K562 (cell line): ENCODE results near the gene FOXJ2. TPM values are rescaled to one million over a fixed set of nuclear protein-coding genes. Genes with fewer than 3 reads are reported as not detected.
A peak's percentile ranks its signal among the peaks of the same experiment; 100 is the strongest.

Experiments used
- EWSR1 ChIP-seq: fragments of 450-650 bp; IDR thresholded peaks from 2 replicates; pipeline ENCODE4 v1.6.1; 2018; ENCODE audit warnings: borderline replicate concordance, mild to moderate bottlenecking, low read depth, moderate library complexity; ENCODE audit not compliant: partially characterized antibody
- GATA2 ChIP-seq: sonication (generic); formaldehyde crosslinking; IDR thresholded peaks from 2 replicates; pipeline ENCODE4 v1.4.0; 2020; ENCODE audit warnings: mild to moderate bottlenecking, missing genetic modification reagents
- HDAC2 ChIP-seq: fragments of 450-650 bp; IDR thresholded peaks from 2 replicates; pipeline ENCODE4 v1.6.1; 2016; ENCODE audit warnings: mild to moderate bottlenecking
- MAZ ChIP-seq, 2 experiments: fragments of 450-650 bp in 1 of 2; sonication (generic) in 1 of 2; formaldehyde crosslinking; IDR thresholded peaks in 1 of 2; conservative IDR thresholded peaks in 1 of 2; 2 replicates each; pipeline versions ENCODE4 v1.4.0 to v1.5.0; 2020; ENCODE audit warnings: mild to moderate bottlenecking in 1 of 2, missing genetic modification reagents in 1 of 2
- PHF8 ChIP-seq: fragments of 200-600 bp; sonication (generic); IDR thresholded peaks from 2 replicates; pipeline ENCODE4 v1.6.1; 2012; ENCODE audit warnings: mixed run types, mild to moderate bottlenecking, inconsistent platforms, low read length, moderate library complexity, borderline replicate concordance
- POLR2A ChIP-seq: fragments of 450-650 bp; conservative IDR thresholded peaks from 2 replicates; pipeline ENCODE4 v1.6.1; 2016
- PTBP1 ChIP-seq: fragments of 200-400 bp; formaldehyde crosslinking; IDR thresholded peaks from 2 replicates; pipeline ENCODE4 v1.6.1; 2017; ENCODE audit warnings: low read depth, low read length
- RBBP5 ChIP-seq: fragments of 200-600 bp; sonication (generic); IDR thresholded peaks from 2 replicates; pipeline ENCODE4 v1.6.1; 2012; ENCODE audit warnings: borderline replicate concordance, mild to moderate bottlenecking, low read length, control low read depth, inconsistent platforms; ENCODE audit not compliant: insufficient read depth, poor library complexity, severe bottlenecking
- RBFOX2 ChIP-seq: fragments of 200-400 bp; formaldehyde crosslinking; IDR thresholded peaks from 2 replicates; pipeline ENCODE4 v1.6.1; 2017; ENCODE audit warnings: low read depth, mild to moderate bottlenecking, low read length, moderate library complexity
- SMAD4 ChIP-seq: fragments of 250-450 bp; sonication (Bioruptor Pico); conservative IDR thresholded peaks from 2 replicates; pipeline ENCODE4 v1.8.0; 2021; ENCODE audit warnings: inconsistent platforms, mild to moderate bottlenecking, moderate library complexity
- TEAD1 ChIP-seq, 2 experiments: fragments of 450-650 bp in 1 of 2; sonication (generic) in 1 of 2; formaldehyde crosslinking; IDR thresholded peaks; 2 replicates each; pipeline versions ENCODE4 v1.4.0 to v1.8.0; 2020 to 2022; ENCODE audit warnings: mild to moderate bottlenecking in 2 of 2, missing genetic modification reagents in 1 of 2
- TEAD2 ChIP-seq: fragments of 450-650 bp; IDR thresholded peaks from 2 replicates; pipeline ENCODE4 v1.6.1; 2016; ENCODE audit warnings: missing genetic modification characterization, control low read depth, missing compliant biosample characterization
- ZNF121 ChIP-seq: sonication (generic); formaldehyde crosslinking; conservative IDR thresholded peaks from 2 replicates; pipeline ENCODE4 v1.8.0; 2022; ENCODE audit warnings: missing genetic modification reagents
- ZNF384 ChIP-seq: IDR thresholded peaks from 2 replicates; pipeline ENCODE4 v1.6.1; 2012; ENCODE audit warnings: low read depth, low read length, improper control_type of control experiment
- ZNF445 ChIP-seq: fragments of 250-450 bp; sonication (Bioruptor Pico); IDR thresholded peaks from 2 replicates; pipeline ENCODE4 v1.4.0; 2020; ENCODE audit warnings: low read depth, mild to moderate bottlenecking, moderate library complexity
- ZNF75A ChIP-seq: fragments of 450-650 bp; formaldehyde crosslinking; IDR thresholded peaks from 2 replicates; pipeline ENCODE4 v1.4.0; 2020; ENCODE audit warnings: mild to moderate bottlenecking
- polyA plus RNA-seq, 8 experiments: library from polyadenylated mRNA; depleted of rRNA in 4 of 8; stranded (reverse) in 5 of 8; unstranded in 3 of 8; fragments of >200 nt; fragmentation: Nextera tagmentation in 2 of 8; fragmentation: Illumina TruSeq in 1 of 8; extraction: Ambion mirVana in 2 of 8; extraction: Trizol in 1 of 8; gene quantifications; 2 replicates each; pipeline versions ENCODE4 v1.2.1 to v1.2.3, GENCODE V29; 2011 to 2014; ENCODE audit warnings: inconsistent platforms in 1 of 8, missing spikeins in 1 of 8
- total RNA-seq, 7 experiments: library from RNA; depleted of rRNA in 6 of 7; stranded (reverse); fragments of >200 nt in 6 of 7; fragmentation: Illumina TruSeq in 2 of 7; extraction: Trizol in 2 of 7; gene quantifications; 2 replicates each; pipeline versions ENCODE4 v1.2.1 to v1.2.3, GENCODE V29; 2011 to 2021; ENCODE audit warnings: low replicate concordance in 1 of 7
- TF ChIP-seq, protein P1 (sequence below): fragments of 450-650 bp; IDR thresholded peaks from 2 replicates; pipeline ENCODE4 v1.6.1; 2018; ENCODE audit not compliant: partially characterized antibody
- TF ChIP-seq, protein P2 (sequence below), 2 experiments: IDR thresholded peaks; 2 replicates each; pipeline ENCODE4 v1.6.1; 2012; ENCODE audit warnings: improper control_type of control experiment in 2 of 2, low read depth in 2 of 2, low read length in 2 of 2, borderline replicate concordance in 1 of 2

The FOXJ2 gene
- total and polyA plus RNA-seq, 9 of the 15 experiments (the other 6 are each of a cell fraction or from before 2014, with no cell fraction given), result 1.0 to 7.5 (median 2.4) TPM

DNA sequence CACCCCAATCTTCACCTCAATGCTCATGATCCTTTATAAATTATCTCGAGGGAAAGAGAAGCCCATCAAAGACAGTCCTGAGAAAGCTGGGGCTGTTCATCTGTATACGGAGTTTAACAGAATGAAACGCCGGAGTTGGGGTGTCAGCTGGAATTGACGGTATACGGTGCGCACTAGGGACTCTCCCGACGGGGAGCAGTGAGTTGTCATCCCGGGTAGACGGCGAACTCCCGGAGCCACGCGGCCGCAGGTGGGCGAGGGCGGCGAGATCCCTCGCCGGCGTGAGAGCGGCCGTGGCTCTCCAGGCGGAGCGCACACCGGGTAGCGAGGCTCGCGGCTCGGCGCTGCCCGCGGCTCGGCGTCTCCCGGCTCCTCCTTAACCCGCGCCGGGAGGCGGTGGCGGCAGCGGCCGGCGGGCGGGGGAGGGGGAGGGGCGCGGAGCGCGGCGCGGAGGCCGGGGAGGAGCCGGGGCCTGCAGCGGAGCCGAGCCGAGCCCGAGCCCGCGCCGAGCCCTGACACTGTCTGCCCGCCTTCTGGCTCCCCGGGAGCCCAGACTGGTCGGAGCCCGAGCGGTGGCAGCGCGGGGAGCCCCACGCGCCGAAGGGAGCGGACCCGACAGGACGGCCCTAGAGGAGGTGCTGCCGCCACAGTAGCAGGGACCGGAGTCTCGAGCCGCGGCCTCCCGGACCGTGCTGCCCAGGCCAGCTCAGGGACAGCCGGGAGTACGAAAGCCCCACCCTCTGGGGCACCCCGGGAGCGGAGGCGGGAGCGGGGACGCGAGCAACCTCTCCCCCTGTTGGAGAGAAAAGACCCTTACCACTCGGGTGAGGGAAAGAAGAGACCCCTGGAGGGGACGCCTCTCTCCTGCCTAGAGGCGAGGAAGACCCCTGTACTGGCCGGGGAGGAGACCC lies at the start of gene FOXJ2 (continued):
- peak; percentile 17 to 58; a peak in 2 of 4 replicates for TF ChIP-seq MAZ (CRISPR knock-in tag; conservative IDR thresholded peaks at IDR 0.05 in 1 of 2, IDR thresholded peaks at IDR 0.05 in 1 of 2)
- TF ChIP-seq, protein P1, sequence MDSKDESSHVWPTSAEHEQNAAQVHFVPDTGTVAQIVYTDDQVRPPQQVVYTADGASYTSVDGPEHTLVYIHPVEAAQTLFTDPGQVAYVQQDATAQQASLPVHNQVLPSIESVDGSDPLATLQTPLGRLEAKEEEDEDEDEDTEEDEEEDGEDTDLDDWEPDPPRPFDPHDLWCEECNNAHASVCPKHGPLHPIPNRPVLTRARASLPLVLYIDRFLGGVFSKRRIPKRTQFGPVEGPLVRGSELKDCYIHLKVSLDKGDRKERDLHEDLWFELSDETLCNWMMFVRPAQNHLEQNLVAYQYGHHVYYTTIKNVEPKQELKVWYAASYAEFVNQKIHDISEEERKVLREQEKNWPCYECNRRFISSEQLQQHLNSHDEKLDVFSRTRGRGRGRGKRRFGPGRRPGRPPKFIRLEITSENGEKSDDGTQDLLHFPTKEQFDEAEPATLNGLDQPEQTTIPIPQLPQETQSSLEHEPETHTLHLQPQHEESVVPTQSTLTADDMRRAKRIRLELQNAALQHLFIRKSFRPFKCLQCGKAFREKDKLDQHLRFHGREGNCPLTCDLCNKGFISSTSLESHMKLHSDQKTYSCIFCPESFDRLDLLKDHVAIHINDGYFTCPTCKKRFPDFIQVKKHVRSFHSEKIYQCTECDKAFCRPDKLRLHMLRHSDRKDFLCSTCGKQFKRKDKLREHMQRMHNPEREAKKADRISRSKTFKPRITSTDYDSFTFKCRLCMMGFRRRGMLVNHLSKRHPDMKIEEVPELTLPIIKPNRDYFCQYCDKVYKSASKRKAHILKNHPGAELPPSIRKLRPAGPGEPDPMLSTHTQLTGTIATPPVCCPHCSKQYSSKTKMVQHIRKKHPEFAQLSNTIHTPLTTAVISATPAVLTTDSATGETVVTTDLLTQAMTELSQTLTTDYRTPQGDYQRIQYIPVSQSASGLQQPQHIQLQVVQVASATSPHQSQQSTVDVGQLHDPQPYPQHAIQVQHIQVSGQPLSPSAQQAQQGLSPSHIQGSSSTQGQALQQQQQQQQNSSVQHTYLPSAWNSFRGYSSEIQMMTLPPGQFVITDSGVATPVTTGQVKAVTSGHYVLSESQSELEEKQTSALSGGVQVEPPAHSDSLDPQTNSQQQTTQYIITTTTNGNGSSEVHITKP, result no peak
- peak; percentile 84 for TF ChIP-seq RBFOX2
- no peak for TF ChIP-seq ZNF445
- TF ChIP-seq PTBP1, result no peak
- no peak for TF ChIP-seq TEAD2 (tag)
- no peak for TF ChIP-seq ZNF75A
- TF ChIP-seq RBBP5, result peak; percentile 80
- TF ChIP-seq, protein P2, sequence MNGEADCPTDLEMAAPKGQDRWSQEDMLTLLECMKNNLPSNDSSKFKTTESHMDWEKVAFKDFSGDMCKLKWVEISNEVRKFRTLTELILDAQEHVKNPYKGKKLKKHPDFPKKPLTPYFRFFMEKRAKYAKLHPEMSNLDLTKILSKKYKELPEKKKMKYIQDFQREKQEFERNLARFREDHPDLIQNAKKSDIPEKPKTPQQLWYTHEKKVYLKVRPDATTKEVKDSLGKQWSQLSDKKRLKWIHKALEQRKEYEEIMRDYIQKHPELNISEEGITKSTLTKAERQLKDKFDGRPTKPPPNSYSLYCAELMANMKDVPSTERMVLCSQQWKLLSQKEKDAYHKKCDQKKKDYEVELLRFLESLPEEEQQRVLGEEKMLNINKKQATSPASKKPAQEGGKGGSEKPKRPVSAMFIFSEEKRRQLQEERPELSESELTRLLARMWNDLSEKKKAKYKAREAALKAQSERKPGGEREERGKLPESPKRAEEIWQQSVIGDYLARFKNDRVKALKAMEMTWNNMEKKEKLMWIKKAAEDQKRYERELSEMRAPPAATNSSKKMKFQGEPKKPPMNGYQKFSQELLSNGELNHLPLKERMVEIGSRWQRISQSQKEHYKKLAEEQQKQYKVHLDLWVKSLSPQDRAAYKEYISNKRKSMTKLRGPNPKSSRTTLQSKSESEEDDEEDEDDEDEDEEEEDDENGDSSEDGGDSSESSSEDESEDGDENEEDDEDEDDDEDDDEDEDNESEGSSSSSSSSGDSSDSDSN (IDR thresholded peaks at IDR 0.05; ENCODE audit: borderline replicate concordance in 1 of 2, low read depth in 2 of 2, low read length in 2 of 2), result peak in 1 of 2 experiments; percentile 79; a peak in 1 of 4 replicates
- no peak for TF ChIP-seq EWSR1
- 0 out of 2 replicates have a peak, but pooled peaks have one; percentile 17 for TF ChIP-seq ZNF121
- TF ChIP-seq POLR2A, result peak; percentile 65; the same call in 1 of the 2 replicates
- no peak for TF ChIP-seq TEAD1 (CRISPR knock-in tag; IDR thresholded peaks at IDR 0.05)
- TF ChIP-seq SMAD4 (CRISPR knock-in tag), result 0 out of 2 replicates have a peak, but pooled peaks have one; percentile 10
- TF ChIP-seq GATA2 (CRISPR knock-in tag), result no peak
- TF ChIP-seq PHF8, result peak; percentile 84; the same call in 1 of the 2 replicates
- no peak for TF ChIP-seq ZNF384
- no peak for TF ChIP-seq HDAC2
